HG02852 (cell line): ENCODE data around the gene PCED1B.
A peak's percentile ranks its signal among the peaks of the same experiment; 100 is the strongest.
"Not testable (repeated sequence)": the region's sequence is repeated elsewhere in the genome, so short reads cannot be mapped to it uniquely, and the experiment has no call there.

Experiments used
- ATAC-seq: cut with Tn5 transposase; IDR thresholded peaks from one replicate; pipeline ENCODE4 v1.9.1; 2021; ENCODE audit warnings: mild to moderate bottlenecking, moderate library complexity; ENCODE audit not compliant: unreplicated experiment

The PCED1B gene

GRCh38 chr12:47202176-47202575 is 122.8 kb downstream of the PCED1B start:
- ATAC-seq = no peak

- ATAC-seq = no peak
Measured at GRCh38 chr12:47205532-47206449, 126.4 kb downstream of the PCED1B start.

- no peak for ATAC-seq
Measured at GRCh38 chr12:47206450-47207339, 127.3 kb downstream of the PCED1B start.

GRCh38 chr12:47207340-47207717 is 127.9 kb downstream of the PCED1B start:
- ATAC-seq = peak; percentile 58

GRCh38 chr12:47207829-47208248 is 128.4 kb downstream of the PCED1B start:
- peak; percentile 81 for ATAC-seq

- ATAC-seq = no peak
Measured at GRCh38 chr12:47209014-47209413, 129.6 kb downstream of the PCED1B start.

- no peak for ATAC-seq
Measured at GRCh38 chr12:47210776-47211175, 131.4 kb downstream of the PCED1B start.

- ATAC-seq = no peak
Measured at GRCh38 chr12:47212701-47213039, 133.2 kb downstream of the PCED1B start.

GRCh38 chr12:47213396-47213795 is 134.0 kb downstream of the PCED1B start:
- no peak for ATAC-seq

- no peak for ATAC-seq
Measured at GRCh38 chr12:47214001-47214619, 134.7 kb downstream of the PCED1B start.

- ATAC-seq = no peak
Measured at GRCh38 chr12:47214771-47215170, 135.3 kb downstream of the PCED1B start.

GRCh38 chr12:47216150-47216677 is 136.8 kb downstream of the PCED1B start:
- peak; percentile 47 for ATAC-seq

- ATAC-seq = not testable (repeated sequence)
Measured at GRCh38 chr12:47217595-47217869, 138.1 kb downstream of the PCED1B start.

- ATAC-seq = peak; percentile 36
Measured at GRCh38 chr12:47218191-47218654, 138.8 kb downstream of the PCED1B start.

GRCh38 chr12:47219243-47219642 is 139.8 kb downstream of the PCED1B start:
- ATAC-seq = no peak

GRCh38 chr12:47221256-47222023 is 142.0 kb downstream of the PCED1B start:
- ATAC-seq = no peak

- no peak for ATAC-seq
Measured at GRCh38 chr12:47222520-47223030, 143.2 kb downstream of the PCED1B start.

- ATAC-seq = no peak
Measured at GRCh38 chr12:47223031-47223847, 143.8 kb downstream of the PCED1B start.

GRCh38 chr12:47223848-47224213 is 144.4 kb downstream of the PCED1B start:
- ATAC-seq = no peak
